ENCODE measurements around the gene CELF2.
A peak's percentile ranks its signal among the peaks of the same experiment; 100 is the strongest.
"Not testable (repeated sequence)": the region's sequence is repeated elsewhere in the genome, so short reads cannot be mapped to it uniquely, and the experiment has no call there.

The CELF2 gene

GRCh38 chr10:11017570-11018431 lies at the start of gene CELF2:
Gene CELF2 (plus strand): TSS chr10:11017872. CDS start chr10:11018090, 218 bp downstream.
- peak; percentile 4 to 27 (median 17) for DNase-seq (ENCODE audit: low read depth in 2 of 3, low spot score in 2 of 3)

GRCh38 chr10:10968257-10968588 lies 49.4 kb upstream of the CELF2 start:
- no peak for DNase-seq (ENCODE audit: low read depth in 2 of 3, low spot score in 2 of 3)

GRCh38 chr10:10973310-10973709 lies 44.4 kb upstream of the CELF2 start:
- no peak for DNase-seq (ENCODE audit: low read depth in 2 of 3, low spot score in 2 of 3)

GRCh38 chr10:10975647-10976046 lies 42.0 kb upstream of the CELF2 start:
- DNase-seq (ENCODE audit: low read depth in 2 of 3, low spot score in 2 of 3): no peak

GRCh38 chr10:10976652-10977051 lies 41.0 kb upstream of the CELF2 start:
- no peak for DNase-seq (ENCODE audit: low read depth in 2 of 3, low spot score in 2 of 3)

- no peak for DNase-seq (ENCODE audit: low read depth in 2 of 3, low spot score in 2 of 3)
Measured at GRCh38 chr10:10977226-10977956, 40.3 kb upstream of the CELF2 start.

- DNase-seq (ENCODE audit: low read depth in 2 of 3, low spot score in 2 of 3): no peak
Measured at GRCh38 chr10:10977978-10978377, 39.7 kb upstream of the CELF2 start.

GRCh38 chr10:10985361-10985760 lies 32.3 kb upstream of the CELF2 start:
- DNase-seq (ENCODE audit: low read depth in 2 of 3, low spot score in 2 of 3): no peak

- DNase-seq (ENCODE audit: low read depth in 2 of 3, low spot score in 2 of 3): no peak
Measured at GRCh38 chr10:10986606-10987005, 31.1 kb upstream of the CELF2 start.

GRCh38 chr10:10987111-10987510 lies 30.6 kb upstream of the CELF2 start:
- DNase-seq (ENCODE audit: low read depth in 2 of 3, low spot score in 2 of 3): no peak

- DNase-seq (ENCODE audit: low read depth in 2 of 3, low spot score in 2 of 3): no peak
Measured at GRCh38 chr10:10989669-10990068, 28.0 kb upstream of the CELF2 start.

GRCh38 chr10:10991144-10991543 lies 26.5 kb upstream of the CELF2 start:
- no peak for DNase-seq (ENCODE audit: low read depth in 2 of 3, low spot score in 2 of 3)

- DNase-seq (ENCODE audit: low read depth in 2 of 3, low spot score in 2 of 3): no peak
Measured at GRCh38 chr10:10992072-10992471, 25.6 kb upstream of the CELF2 start.

GRCh38 chr10:10992961-10993714 lies 24.5 kb upstream of the CELF2 start:
- no peak for DNase-seq (ENCODE audit: low read depth in 2 of 3, low spot score in 2 of 3)

- no peak for DNase-seq (ENCODE audit: low read depth in 2 of 3, low spot score in 2 of 3)
Measured at GRCh38 chr10:10993785-10994184, 23.9 kb upstream of the CELF2 start.

GRCh38 chr10:10994360-10994759 lies 23.3 kb upstream of the CELF2 start:
- DNase-seq (ENCODE audit: low read depth in 2 of 3, low spot score in 2 of 3): no peak

- DNase-seq (ENCODE audit: low read depth in 2 of 3, low spot score in 2 of 3): no peak
Measured at GRCh38 chr10:10995120-10995519, 22.6 kb upstream of the CELF2 start.

GRCh38 chr10:10996966-10997620 lies 20.6 kb upstream of the CELF2 start:
- DNase-seq (ENCODE audit: low read depth in 2 of 3, low spot score in 2 of 3): no peak

- DNase-seq (ENCODE audit: low read depth in 2 of 3, low spot score in 2 of 3): not testable (repeated sequence)
Measured at GRCh38 chr10:10999501-10999900, 18.2 kb upstream of the CELF2 start.

GRCh38 chr10:11002485-11002884 lies 15.2 kb upstream of the CELF2 start:
- no peak for DNase-seq (ENCODE audit: low read depth in 2 of 3, low spot score in 2 of 3)

- DNase-seq (ENCODE audit: low read depth in 2 of 3, low spot score in 2 of 3): no peak
Measured at GRCh38 chr10:11002916-11003315, 14.8 kb upstream of the CELF2 start.
